ENCODE measurements around the gene STK39.
"Not testable (repeated sequence)": the region's sequence is repeated elsewhere in the genome, so short reads cannot be mapped to it uniquely, and the experiment has no call there.

STK39 gene

GRCh38 chr2:168247341-168248261 is at the start of gene STK39:
Gene STK39 (minus strand): TSS chr2:168247595. CDS start chr2:168247435, 160 bp downstream.
- DNase-seq (ENCODE audit: low read depth, low spot score): peak; percentile 83

GRCh38 chr2:168295051-168295450 is 47.7 kb upstream of the STK39 start:
- no peak for DNase-seq (ENCODE audit: low read depth, low spot score)

GRCh38 chr2:168294409-168294808 is 47.0 kb upstream of the STK39 start:
- DNase-seq (ENCODE audit: low read depth, low spot score): no peak

- DNase-seq (ENCODE audit: low read depth, low spot score): no peak
Measured at GRCh38 chr2:168293766-168294165, 46.4 kb upstream of the STK39 start.

GRCh38 chr2:168290391-168290790 is 43.0 kb upstream of the STK39 start:
- DNase-seq (ENCODE audit: low read depth, low spot score): no peak

GRCh38 chr2:168289880-168290279 is 42.5 kb upstream of the STK39 start:
- DNase-seq (ENCODE audit: low read depth, low spot score): no peak

- DNase-seq (ENCODE audit: low read depth, low spot score): no peak
Measured at GRCh38 chr2:168286535-168286934, 39.1 kb upstream of the STK39 start.

GRCh38 chr2:168278424-168278888 is 31.1 kb upstream of the STK39 start:
- DNase-seq (ENCODE audit: low read depth, low spot score): peak; percentile 41

- DNase-seq (ENCODE audit: low read depth, low spot score): no peak
Measured at GRCh38 chr2:168277276-168277675, 29.9 kb upstream of the STK39 start.

GRCh38 chr2:168272225-168272624 is 24.8 kb upstream of the STK39 start:
- DNase-seq (ENCODE audit: low read depth, low spot score): no peak

GRCh38 chr2:168262926-168263325 is 15.5 kb upstream of the STK39 start:
- not testable (repeated sequence) for DNase-seq (ENCODE audit: low read depth, low spot score)

- DNase-seq (ENCODE audit: low read depth, low spot score): no peak
Measured at GRCh38 chr2:168256448-168256847, 9.1 kb upstream of the STK39 start.

- DNase-seq (ENCODE audit: low read depth, low spot score): no peak
Measured at GRCh38 chr2:168255866-168256265, 8.5 kb upstream of the STK39 start.

GRCh38 chr2:168255103-168255502 is 7.7 kb upstream of the STK39 start:
- no peak for DNase-seq (ENCODE audit: low read depth, low spot score)

GRCh38 chr2:168254158-168254935 is 7.0 kb upstream of the STK39 start:
- no peak for DNase-seq (ENCODE audit: low read depth, low spot score)

GRCh38 chr2:168253379-168253778 is 6.0 kb upstream of the STK39 start:
- DNase-seq (ENCODE audit: low read depth, low spot score): no peak

GRCh38 chr2:168252976-168253375 is 5.6 kb upstream of the STK39 start:
- DNase-seq (ENCODE audit: low read depth, low spot score): no peak

GRCh38 chr2:168246483-168247340 is 683 bp downstream of the STK39 start:
- DNase-seq (ENCODE audit: low read depth, low spot score): peak; percentile 38

- peak; percentile 48 for DNase-seq (ENCODE audit: low read depth, low spot score)
Measured at GRCh38 chr2:168246072-168246482, 1.3 kb downstream of the STK39 start.

GRCh38 chr2:168245074-168245825 is 2.1 kb downstream of the STK39 start:
- no peak for DNase-seq (ENCODE audit: low read depth, low spot score)

GRCh38 chr2:168244318-168244717 is 3.1 kb downstream of the STK39 start:
- no peak for DNase-seq (ENCODE audit: low read depth, low spot score)
